GM19397 (cell line): ENCODE measurements around the gene MGAT5B.

Source experiments
- ATAC-seq: cut with Tn5 transposase; IDR thresholded peaks from one replicate; pipeline ENCODE4 v1.9.1; 2021; ENCODE audit warnings: mild to moderate bottlenecking, moderate library complexity; ENCODE audit not compliant: unreplicated experiment

MGAT5B gene

GRCh38 chr17:76878568-76878967, 10.4 kb downstream of the MGAT5B start:
- no peak for ATAC-seq

- ATAC-seq, result no peak
Measured at GRCh38 chr17:76879254-76879653, 11.1 kb downstream of the MGAT5B start.

- ATAC-seq, result no peak
Measured at GRCh38 chr17:76879691-76880090, 11.5 kb downstream of the MGAT5B start.

DNA sequence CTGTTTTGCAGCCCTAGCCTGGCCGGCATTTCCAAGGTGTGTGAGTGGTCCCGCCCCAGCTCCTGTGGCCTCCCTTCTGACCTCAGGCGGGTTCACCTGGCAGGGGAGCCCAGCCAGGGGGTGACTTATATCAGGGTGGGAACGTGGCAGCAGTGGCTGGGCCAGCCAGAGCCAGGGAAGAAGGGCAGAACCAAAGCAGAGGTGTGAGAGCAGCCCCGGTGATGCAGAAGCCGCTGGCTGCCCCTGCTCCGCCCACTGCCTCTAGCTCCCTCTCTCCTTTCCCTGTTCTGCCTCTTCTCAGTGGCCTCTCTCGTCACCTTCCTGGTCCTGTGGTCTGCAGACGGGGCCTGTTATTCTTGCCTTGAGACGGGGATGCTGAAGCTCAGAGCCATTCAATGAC, 12.1 kb downstream of the MGAT5B start:
- ATAC-seq, result no peak

DNA sequence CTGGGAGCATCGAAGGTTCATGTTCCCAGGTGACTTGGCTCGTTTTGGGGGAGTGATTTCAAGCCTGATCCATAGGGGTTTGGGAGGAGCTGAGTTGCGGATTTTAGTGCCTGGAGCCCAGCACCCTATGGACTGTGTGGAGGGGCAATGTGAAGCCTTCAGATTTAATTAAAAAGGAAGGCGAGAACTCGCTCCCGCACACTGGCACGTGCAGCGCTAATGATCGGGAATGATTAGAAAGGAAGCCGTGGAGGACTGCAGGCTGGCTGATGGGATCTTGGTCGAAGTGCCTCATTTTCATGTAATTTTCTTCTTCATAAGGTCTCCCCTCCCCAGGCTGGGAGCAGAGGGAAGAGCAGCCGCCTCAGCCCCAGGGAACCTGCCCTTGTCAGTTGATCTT, 12.8 kb downstream of the MGAT5B start:
- ATAC-seq, result no peak

- no peak for ATAC-seq
Measured at GRCh38 chr17:76881408-76881807, 13.2 kb downstream of the MGAT5B start.

DNA sequence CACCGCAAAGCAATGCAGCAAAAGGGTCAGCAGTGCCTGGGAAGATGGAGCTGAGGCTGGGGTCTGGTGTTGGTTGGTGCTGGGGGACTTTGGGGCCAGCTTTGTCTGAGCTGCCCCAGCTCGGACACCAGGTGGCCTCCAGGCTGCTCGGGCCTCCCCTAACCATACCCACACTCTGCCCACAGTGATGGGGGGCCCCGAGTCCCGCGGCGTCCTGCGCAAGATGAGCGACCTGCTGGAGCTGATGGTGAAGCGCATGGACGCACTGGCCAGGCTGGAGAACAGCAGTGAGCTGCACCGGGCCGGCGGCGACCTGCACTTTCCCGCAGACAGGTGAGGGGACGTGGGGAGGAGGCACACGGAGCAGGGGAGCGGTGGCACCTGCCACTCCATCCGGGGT, 13.8 kb downstream of the MGAT5B start:
- ATAC-seq, result no peak

DNA sequence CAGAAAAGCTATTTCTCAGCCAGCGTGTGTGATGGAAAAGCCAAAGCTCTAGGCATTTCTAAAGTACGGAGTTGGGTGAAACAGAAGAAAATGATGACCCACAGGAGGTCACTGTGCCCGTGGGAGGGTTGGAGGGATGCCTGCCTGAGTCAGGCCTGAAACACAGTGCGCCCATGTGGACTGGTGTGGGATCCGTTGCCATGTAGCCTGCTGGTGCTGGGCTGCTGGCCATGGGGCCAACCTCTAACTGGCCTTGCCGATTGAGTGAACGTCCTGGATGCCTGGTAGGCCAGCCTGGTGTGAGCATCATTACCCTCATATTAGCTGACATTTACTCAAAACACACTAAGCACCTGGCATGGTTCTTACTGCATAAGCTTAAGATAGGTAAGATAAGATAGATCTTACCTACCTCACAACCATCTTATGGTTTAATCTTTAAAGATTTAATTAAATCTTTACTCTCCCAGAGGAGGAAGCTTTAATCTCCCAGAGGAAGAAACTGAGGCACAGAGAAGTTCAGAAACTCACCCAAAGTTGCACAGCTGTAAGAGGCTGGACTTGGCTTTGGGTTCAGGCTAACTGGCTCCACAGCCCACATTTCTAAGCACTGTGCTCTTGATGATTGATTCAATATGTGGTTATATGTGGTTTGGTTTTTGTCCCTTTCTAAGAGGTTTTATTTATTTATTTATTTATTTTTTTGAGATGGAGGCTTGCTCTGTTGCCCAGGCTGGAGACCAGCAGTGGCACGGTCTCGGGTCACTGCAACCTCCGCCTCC, 15.7 kb downstream of the MGAT5B start:
- ATAC-seq, result no peak

GRCh38 chr17:76884995-76885893, 17.0 kb downstream of the MGAT5B start:
- ATAC-seq, result no peak

DNA sequence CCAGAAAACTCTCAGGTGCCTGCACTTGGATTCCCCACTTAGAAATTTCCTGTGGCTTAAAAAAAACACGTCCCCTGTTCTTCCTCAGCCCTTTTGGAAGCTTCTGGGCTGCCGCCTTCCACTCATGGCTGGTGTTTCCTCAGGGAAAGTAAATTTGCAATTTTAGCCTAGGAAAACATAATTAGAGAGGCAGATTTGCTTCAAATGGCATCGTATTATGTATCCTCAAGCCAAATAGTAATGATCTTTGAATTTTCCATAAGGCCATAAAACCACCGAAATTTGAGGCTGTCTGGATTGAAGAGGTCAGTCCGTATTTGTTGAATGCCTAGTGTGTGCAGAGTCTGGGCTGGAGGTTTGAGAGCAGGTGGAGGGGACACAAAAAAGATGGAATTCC, 17.7 kb downstream of the MGAT5B start:
- no peak for ATAC-seq

DNA sequence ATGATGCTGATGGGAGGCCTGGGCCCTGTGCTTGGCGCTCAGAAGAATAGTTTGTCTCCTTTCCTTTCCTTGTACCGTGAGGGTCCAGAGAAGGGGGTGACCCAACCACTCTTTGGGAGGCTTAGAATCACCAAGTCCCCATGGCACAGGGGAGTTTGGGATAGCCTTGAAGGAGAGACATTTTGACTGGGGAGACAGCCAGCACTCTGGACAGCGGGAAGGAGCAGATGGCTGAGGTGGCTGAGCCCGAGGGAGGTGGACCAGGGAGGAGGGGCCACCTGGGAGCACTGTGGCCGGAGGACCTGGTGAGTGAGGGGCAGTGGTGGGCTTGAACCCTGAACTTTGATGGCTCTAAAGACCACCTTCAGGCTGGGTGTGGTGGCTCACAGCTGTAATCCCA, 18.2 kb downstream of the MGAT5B start:
- ATAC-seq, result no peak

DNA sequence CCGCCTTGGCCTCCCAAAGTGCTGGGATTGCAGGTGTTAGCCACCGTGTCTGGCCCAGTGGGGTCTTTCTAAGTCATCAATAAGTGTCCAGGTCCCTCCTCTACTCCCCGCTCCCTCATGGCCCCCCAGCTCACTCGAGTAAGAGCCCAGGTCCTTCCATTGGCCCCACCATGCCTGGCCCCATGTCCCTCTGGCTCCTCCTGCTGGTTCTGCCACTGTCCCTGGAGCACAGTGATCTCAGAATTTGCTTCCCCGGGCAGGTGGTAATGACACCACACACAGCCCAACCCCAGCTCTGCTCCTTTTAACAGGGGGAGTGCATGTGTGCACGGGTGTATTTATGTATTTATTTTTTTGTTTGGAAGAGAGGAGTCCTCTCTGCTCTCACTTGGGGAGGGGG, 19.6 kb downstream of the MGAT5B start:
- no peak for ATAC-seq

DNA sequence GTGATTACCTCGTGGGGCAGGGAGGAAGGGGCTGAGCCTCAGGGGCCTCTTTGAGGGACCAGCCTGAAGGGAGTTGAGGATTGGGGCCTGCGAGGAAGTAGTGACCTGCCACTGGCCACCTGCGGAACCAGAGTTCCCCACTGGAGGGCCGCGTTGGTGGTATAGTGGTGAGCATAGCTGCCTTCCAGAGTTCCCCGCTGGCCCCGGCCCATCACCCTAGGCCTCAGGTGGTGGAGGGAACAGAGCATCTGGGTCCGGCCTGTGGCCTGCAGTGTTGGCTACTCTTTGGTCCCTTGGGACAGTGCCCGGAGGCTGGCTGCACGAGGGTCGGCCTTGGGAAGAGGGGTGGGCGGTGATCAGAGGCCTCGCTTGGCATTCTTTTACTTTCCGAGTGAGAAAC, 20.5 kb downstream of the MGAT5B start:
- no peak for ATAC-seq

GRCh38 chr17:76889323-76889722, 21.1 kb downstream of the MGAT5B start:
- no peak for ATAC-seq

DNA sequence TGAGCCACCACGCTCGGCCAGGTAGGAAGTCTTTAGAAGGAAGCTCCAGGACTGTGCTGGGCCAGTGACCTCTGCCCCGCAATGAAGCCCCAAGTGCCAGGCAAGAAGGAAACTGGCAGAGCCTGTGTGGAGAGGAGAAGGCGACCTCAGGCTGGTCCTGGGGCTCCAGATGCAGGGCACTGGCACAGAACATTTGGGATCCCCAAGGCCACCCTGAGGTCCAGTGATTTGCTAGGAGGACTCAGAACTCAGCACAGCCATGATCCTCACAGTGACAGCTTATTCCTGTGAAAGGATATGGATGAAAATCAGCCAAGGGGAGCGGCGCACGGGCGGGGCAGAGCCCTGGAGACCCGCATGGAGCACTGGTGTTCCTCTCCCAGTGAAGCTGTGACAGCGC, 24.1 kb downstream of the MGAT5B start:
- ATAC-seq, result no peak

- no peak for ATAC-seq
Measured at GRCh38 chr17:76893623-76894334, 25.6 kb downstream of the MGAT5B start.

- ATAC-seq, result no peak
Measured at GRCh38 chr17:76894842-76895241, 26.6 kb downstream of the MGAT5B start.

GRCh38 chr17:76897023-76897422, 28.8 kb downstream of the MGAT5B start:
- no peak for ATAC-seq

GRCh38 chr17:76899414-76899813, 31.2 kb downstream of the MGAT5B start:
- ATAC-seq, result no peak

DNA sequence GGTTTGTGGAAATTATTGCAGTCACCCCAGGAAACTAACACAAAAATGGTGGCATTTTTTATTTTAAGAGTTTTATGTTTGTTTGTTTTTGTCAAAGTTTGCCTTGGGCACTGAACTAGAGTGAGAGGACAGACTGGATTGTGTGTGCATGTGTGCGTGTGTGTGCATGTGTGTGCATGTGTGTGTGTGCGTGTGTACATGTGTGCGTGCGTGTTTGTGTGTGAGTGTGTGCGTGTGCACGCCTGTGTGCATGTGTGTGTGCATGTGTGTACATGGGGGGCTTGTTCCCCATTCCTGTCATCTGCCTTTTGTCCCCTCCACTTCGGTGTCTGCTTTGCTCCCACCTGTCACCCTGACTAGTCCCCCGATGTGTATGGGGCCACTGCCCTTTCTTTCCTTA, 32.5 kb downstream of the MGAT5B start:
- no peak for ATAC-seq

- ATAC-seq, result no peak
Measured at GRCh38 chr17:76901542-76902197, 33.5 kb downstream of the MGAT5B start.
